Fibroblast of lung (primary cell): ENCODE measurements around the gene PLEKHA1. TPM values are rescaled to one million over a fixed set of nuclear protein-coding genes. Genes with fewer than 3 reads are reported as not detected.

ENCODE experiments used
- DNase-seq, 2 donors: peaks; one replicate each; pipeline versions ENCODE4 v3.0.0 to v3.0.0-alpha.2; 2010; ENCODE audit warnings: low read depth in 2 of 2
- H2AFZ ChIP-seq: 2 replicates; pipeline ENCODE4 v1.5.1; 2012; ENCODE audit warnings: low read length, control low read depth, inconsistent platforms
- H3K27ac ChIP-seq: 2 replicates; pipeline ENCODE4 v1.5.1; 2011; ENCODE audit warnings: low read length, control low read depth; ENCODE audit not compliant: insufficient read depth
- H3K27me3 ChIP-seq: 2 replicates; pipeline ENCODE4 v1.5.1; 2011; ENCODE audit warnings: mild to moderate bottlenecking, low read length; ENCODE audit not compliant: control insufficient read depth, insufficient read depth
- H3K36me3 ChIP-seq: 2 replicates; pipeline ENCODE4 v1.5.1; 2011; ENCODE audit warnings: low read length; ENCODE audit not compliant: control insufficient read depth, insufficient read depth
- H3K4me1 ChIP-seq: 2 replicates; pipeline ENCODE4 v1.5.1; 2011; ENCODE audit warnings: low read length; ENCODE audit not compliant: control insufficient read depth, insufficient read depth; ENCODE audit errors: extremely low read depth
- H3K4me2 ChIP-seq: 2 replicates; pipeline ENCODE4 v1.5.1; 2011; ENCODE audit warnings: low read length, control low read depth; ENCODE audit not compliant: insufficient read depth; ENCODE audit errors: extremely low read depth
- H3K4me3 ChIP-seq, 4 experiments: fragments of 200-600 bp in 1 of 4; sonication (generic) in 1 of 4; replicated peaks in 1 of 4; 2 replicates each; pipeline ENCODE4 v1.5.1; 2011 to 2016; ENCODE audit warnings: low read length in 4 of 4, low read depth in 3 of 4, mild to moderate bottlenecking in 3 of 4, control low read depth in 2 of 4, inconsistent platforms in 1 of 4, mixed read lengths in 1 of 4; ENCODE audit not compliant: insufficient read depth in 1 of 4; ENCODE audit errors: control extremely low read depth in 1 of 4
- H3K79me2 ChIP-seq: 2 replicates; pipeline ENCODE4 v1.5.1; 2012; ENCODE audit warnings: mild to moderate bottlenecking, low read length, inconsistent platforms; ENCODE audit not compliant: control insufficient read depth, insufficient read depth
- H3K9ac ChIP-seq: 2 replicates; pipeline ENCODE4 v1.5.1; 2011; ENCODE audit warnings: mild to moderate bottlenecking, low read length, control low read depth; ENCODE audit not compliant: insufficient read depth
- H3K9me3 ChIP-seq: 2 replicates; pipeline ENCODE4 v1.5.1; 2012; ENCODE audit warnings: low read depth, low read length; ENCODE audit not compliant: control insufficient read depth, insufficient read depth
- H4K20me1 ChIP-seq: 2 replicates; pipeline ENCODE4 v1.5.1; 2011; ENCODE audit warnings: low read length; ENCODE audit not compliant: control insufficient read depth, insufficient read depth; ENCODE audit errors: extremely low read depth
- CTCF ChIP-seq, 2 donors: IDR thresholded peaks in 1 of 2; conservative IDR thresholded peaks in 1 of 2; 1 replicate in 1 of 2; 2 replicates in 1 of 2; pipeline ENCODE4 v1.5.1; 2011 to 2012; ENCODE audit warnings: low read length in 2 of 2, control low read depth in 1 of 2, inconsistent platforms in 1 of 2, low read depth in 1 of 2, mild to moderate bottlenecking in 1 of 2
- EZH2 ChIP-seq: IDR thresholded peaks from 2 replicates; pipeline ENCODE4 v1.5.1; 2012; ENCODE audit warnings: low read length, control low read depth, mild to moderate bottlenecking; ENCODE audit errors: missing control alignments
- polyA plus RNA-seq, 2 donors: library from polyadenylated mRNA; depleted of rRNA in 1 of 2; stranded (reverse) in 1 of 2; unstranded in 1 of 2; fragments of >200 nt; gene quantifications; 2 replicates each; pipeline ENCODE4 v1.2.1, GENCODE V29; 2011 to 2012; ENCODE audit warnings: missing spikeins in 1 of 2
- total RNA-seq: library from RNA; depleted of rRNA; stranded (reverse); fragments of >200 nt; gene quantifications from 2 replicates; pipeline ENCODE4 v1.2.1, GENCODE V29; 2014

Gene PLEKHA1
- total and polyA plus RNA-seq, 2 donors (not counting 1 experiment from before 2014, with no cell fraction given): 14.4 to 37.9 TPM

- H3K36me3 ChIP-seq: no peaks in the 10 kb centered on the region
- peak overlapping the region; percentile 62 for H3K4me2 ChIP-seq
- DNase-seq: peak; percentile 80 to 95
- H2AFZ ChIP-seq: no peak overlapping the region
- TF ChIP-seq CTCF (conservative IDR thresholded peaks at IDR 0.05 in 1 of 2, IDR thresholded peaks at IDR 0.05 in 1 of 2; ENCODE audit: low read depth in 1 of 2, low read length in 2 of 2): no peak
- TF ChIP-seq EZH2: no peak
- no peaks in the 10 kb centered on the region for H3K79me2 ChIP-seq
- no peaks in the 10 kb centered on the region for H3K9me3 ChIP-seq
- no peaks in the 10 kb centered on the region for H3K27me3 ChIP-seq
- no peak overlapping the region for H3K4me3 ChIP-seq
- H4K20me1 ChIP-seq: no peaks in the 10 kb centered on the region
- H3K4me1 ChIP-seq: peaks cover 9% of the 10 kb centered on the region
- H3K9ac ChIP-seq: no peak overlapping the region
- peak overlapping the region; percentile 1 for H3K27ac ChIP-seq
Observed at GRCh38 chr10:122419876-122420623, 45.5 kb downstream of the PLEKHA1 start.

DNA sequence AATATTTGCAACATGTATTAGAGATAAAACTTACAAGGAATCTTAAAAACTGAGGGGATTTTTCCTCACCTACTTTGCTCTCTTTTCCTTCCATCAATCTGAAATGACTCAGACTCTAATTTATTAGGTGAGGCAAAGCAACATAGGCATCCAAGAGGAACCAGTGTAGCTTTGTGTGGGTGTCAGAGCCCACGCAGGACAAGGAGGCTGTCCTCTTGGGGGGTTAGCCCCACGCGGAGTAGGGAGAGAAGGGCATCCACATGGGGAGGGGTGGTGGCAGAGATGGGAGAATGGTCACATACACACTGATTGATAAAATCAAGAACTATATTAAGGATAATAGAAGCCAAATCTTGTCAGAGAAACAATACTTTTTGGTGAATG lies 46.1 kb downstream of the PLEKHA1 start:
- TF ChIP-seq EZH2 (no peak), CTCF (conservative IDR thresholded peaks at IDR 0.05 in 1 of 2, IDR thresholded peaks at IDR 0.05 in 1 of 2; ENCODE audit: low read depth in 1 of 2, low read length in 2 of 2) (no peak)
- peak overlapping the region; percentile 1 for H3K27ac ChIP-seq
- no peaks in the 10 kb centered on the region for H3K36me3 ChIP-seq
- peaks cover 9% of the 10 kb centered on the region for H3K4me1 ChIP-seq
- H3K4me3 ChIP-seq: no peak overlapping the region
- H3K4me2 ChIP-seq: peak overlapping the region; percentile 9
- no peaks in the 10 kb centered on the region for H4K20me1 ChIP-seq
- no peaks in the 10 kb centered on the region for H3K27me3 ChIP-seq
- peak in 1 of 2 donors; percentile 3 for DNase-seq
- H3K9ac ChIP-seq: no peak overlapping the region
- no peaks in the 10 kb centered on the region for H3K79me2 ChIP-seq
- no peaks in the 10 kb centered on the region for H3K9me3 ChIP-seq
- no peak overlapping the region for H2AFZ ChIP-seq

DNA sequence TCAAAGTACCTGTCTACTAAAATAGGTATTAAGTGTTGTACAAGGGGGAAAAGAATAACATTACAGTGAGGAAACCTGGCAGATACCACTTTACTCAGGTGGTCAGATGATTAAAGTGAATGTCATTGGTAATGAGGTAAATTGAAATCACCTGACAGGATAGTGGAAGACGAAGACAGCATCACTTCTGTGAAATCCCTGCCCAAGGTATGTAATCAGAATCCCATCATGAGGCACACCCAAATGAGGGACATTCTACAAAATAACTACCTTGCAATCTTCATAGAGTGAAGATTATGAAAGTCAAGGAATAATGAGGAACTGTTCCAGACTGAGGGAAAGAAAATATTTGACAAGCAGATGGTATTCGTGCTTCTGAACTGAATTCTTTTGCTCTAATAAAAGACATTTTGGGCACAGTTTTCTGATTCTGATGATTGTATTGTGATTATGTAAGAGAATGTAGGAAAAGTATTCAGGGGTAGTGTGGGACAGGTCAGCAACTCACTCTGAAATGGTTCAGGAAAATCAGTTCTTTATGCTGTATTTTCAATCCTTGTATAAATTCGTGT lies 46.6 kb downstream of the PLEKHA1 start:
- Histone ChIP-seq H3K4me2 (no peak overlapping the region), H3K79me2 (no peaks in the 10 kb centered on the region), H3K27ac (peak overlapping the region; percentile 1), H3K9ac (no peak overlapping the region), H3K4me1 (peaks cover 9% of the 10 kb centered on the region), H3K4me3 (no peak overlapping the region), H3K9me3 (no peaks in the 10 kb centered on the region), H2AFZ (no peak overlapping the region), H3K27me3 (no peaks in the 10 kb centered on the region), H4K20me1 (no peaks in the 10 kb centered on the region), H3K36me3 (no peaks in the 10 kb centered on the region)
- no peak for DNase-seq
- TF ChIP-seq CTCF (conservative IDR thresholded peaks at IDR 0.05 in 1 of 2, IDR thresholded peaks at IDR 0.05 in 1 of 2; ENCODE audit: low read depth in 1 of 2, low read length in 2 of 2) (no peak), EZH2 (no peak)
